Hepatic stellate cell (primary cell): Measurements from ENCODE around the gene PI4K2A.
"Not testable (repeated sequence)": the region's sequence is repeated elsewhere in the genome, so short reads cannot be mapped to it uniquely, and the experiment has no call there.

Source experiments
- DNase-seq: peaks from one replicate; pipeline ENCODE4 v3.0.0; 2011; ENCODE audit warnings: low spot score

PI4K2A gene

GRCh38 chr10:97675222-97675621 is 34.8 kb downstream of the PI4K2A start:
- DNase-seq: no peak

GRCh38 chr10:97676770-97677581 is 36.5 kb downstream of the PI4K2A start:
- peak; percentile 69 for DNase-seq

- DNase-seq: no peak
These were observed 39.1 kb downstream of the PI4K2A start for GRCh38 chr10:97679594-97679993.

GRCh38 chr10:97682042-97682441 is 41.6 kb downstream of the PI4K2A start:
- DNase-seq: no peak

GRCh38 chr10:97683556-97684367 is 43.3 kb downstream of the PI4K2A start:
- peak; percentile 53 for DNase-seq

- DNase-seq: not testable (repeated sequence)
These were observed 43.9 kb downstream of the PI4K2A start for GRCh38 chr10:97684368-97684713.

- DNase-seq: no peak
These were observed 44.5 kb downstream of the PI4K2A start for GRCh38 chr10:97684866-97685394.

GRCh38 chr10:97685395-97685958 is 45.0 kb downstream of the PI4K2A start:
- no peak for DNase-seq

- no peak for DNase-seq
These were observed 46.0 kb downstream of the PI4K2A start for GRCh38 chr10:97686301-97686961.

GRCh38 chr10:97686962-97687784 is 46.7 kb downstream of the PI4K2A start, which contains the start of gene AVPI1:
Gene AVPI1 (minus strand): TSS chr10:97687241. CDS start chr10:97679905, 7,336 bp downstream.
- peak; percentile 95 for DNase-seq

- peak; percentile 46 for DNase-seq
These were observed 47.6 kb downstream of the PI4K2A start for GRCh38 chr10:97687785-97688781.

GRCh38 chr10:97689559-97690020 is 49.1 kb downstream of the PI4K2A start:
- peak; percentile 82 for DNase-seq

- no peak for DNase-seq
These were observed 49.7 kb downstream of the PI4K2A start for GRCh38 chr10:97690133-97690532.

- not testable (repeated sequence) for DNase-seq
These were observed 57.7 kb downstream of the PI4K2A start for GRCh38 chr10:97698072-97698655.

GRCh38 chr10:97701438-97702069 is 61.1 kb downstream of the PI4K2A start:
- peak; percentile 77 for DNase-seq

GRCh38 chr10:97703398-97704067 is 63.1 kb downstream of the PI4K2A start:
- no peak for DNase-seq

GRCh38 chr10:97704341-97704740 is 63.9 kb downstream of the PI4K2A start:
- no peak for DNase-seq

- DNase-seq: no peak
These were observed 64.7 kb downstream of the PI4K2A start for GRCh38 chr10:97705006-97705670.
